ENCODE results near the gene LASP1NB.

- no peak for TF ChIP-seq CTCF (IDR thresholded peaks at IDR 0.05; ENCODE audit: extremely low read depth in 1 of 2, insufficient read depth in 1 of 2, low read depth in 1 of 2, low read length in 2 of 2)
- no peak for TF ChIP-seq POLR2A (IDR thresholded peaks at IDR 0.05; ENCODE audit: low read depth, low read length)
These were observed 10.4 kb upstream of the LASP1NB start for GRCh38 chr17:38914741-38915638.

Data from endothelial cell of umbilical vein (primary cell).